GM15510 (cell line): Measurements from ENCODE around the gene BRPF3.

Source experiments
- POLR2A ChIP-seq: IDR thresholded peaks from 3 replicates; pipeline ENCODE4 v1.6.1; 2011; ENCODE audit warnings: borderline replicate concordance; ENCODE audit not compliant: insufficient read length; ENCODE audit errors: extremely low read depth

The BRPF3 gene

DNA sequence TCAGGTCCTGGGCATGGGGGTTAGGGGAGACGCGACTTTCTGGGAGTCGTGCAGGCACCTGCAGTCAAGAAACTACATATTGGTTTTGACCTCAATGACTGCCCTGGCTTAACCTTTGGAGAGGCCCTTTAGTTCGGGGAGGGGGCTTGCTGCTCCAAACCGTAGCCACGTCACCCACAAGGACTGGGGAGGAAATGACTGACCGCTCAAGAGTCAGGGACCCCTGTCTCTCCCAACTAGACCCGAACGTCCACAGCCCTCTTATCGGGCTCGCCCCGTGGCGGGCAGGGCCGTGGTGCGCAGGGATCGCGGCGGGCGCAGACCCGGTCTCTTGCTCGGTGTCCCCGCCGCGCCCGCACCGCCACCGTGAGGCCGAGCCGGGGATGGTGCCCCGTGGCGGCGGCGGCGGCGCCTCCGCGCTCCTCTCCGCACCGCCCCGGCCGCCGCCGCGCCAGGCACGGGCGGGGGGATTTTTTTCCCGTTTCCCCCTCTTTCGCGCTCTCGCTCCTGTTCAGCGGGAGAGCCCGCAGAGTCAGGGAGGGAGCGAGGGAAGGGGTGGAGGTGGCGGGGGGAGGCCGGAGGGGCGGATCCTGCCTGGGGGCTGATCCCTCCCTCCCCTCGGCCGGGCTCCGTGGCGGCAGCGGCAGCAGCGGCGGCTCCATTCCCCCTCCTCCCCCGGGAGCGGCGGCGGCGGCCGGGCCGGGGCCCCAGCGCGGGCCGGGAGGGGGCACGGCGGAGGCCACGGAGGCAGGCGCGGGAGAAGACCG lies at the start of gene BRPF3:
Gene BRPF3 (plus strand): TSS at position 632 of the 767 bp plus-strand sequence. CDS start 3,579 bp downstream, outside the sequence.
- TF ChIP-seq POLR2A: peak; percentile 21

DNA sequence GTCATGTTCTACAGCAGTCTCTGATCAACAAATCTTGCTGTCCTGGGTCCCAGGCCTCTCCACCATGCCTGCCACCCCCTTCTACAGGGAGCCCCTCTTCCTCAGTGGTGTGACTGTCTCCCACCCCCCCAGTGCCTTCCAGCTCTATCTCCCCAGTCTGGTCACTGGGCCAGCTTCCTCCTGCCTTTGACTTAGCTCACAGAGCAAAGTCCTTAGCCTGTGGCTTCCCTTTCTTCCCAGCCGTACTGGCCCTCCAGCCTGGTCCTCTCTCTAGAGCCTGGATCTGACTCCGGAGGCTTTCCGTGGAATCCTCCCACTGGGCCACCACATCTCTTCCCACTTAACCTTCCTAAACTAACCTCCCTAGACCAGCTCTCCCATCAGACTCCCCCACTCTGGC lies 49.2 kb upstream of the BRPF3 start:
- no peak for TF ChIP-seq POLR2A

DNA sequence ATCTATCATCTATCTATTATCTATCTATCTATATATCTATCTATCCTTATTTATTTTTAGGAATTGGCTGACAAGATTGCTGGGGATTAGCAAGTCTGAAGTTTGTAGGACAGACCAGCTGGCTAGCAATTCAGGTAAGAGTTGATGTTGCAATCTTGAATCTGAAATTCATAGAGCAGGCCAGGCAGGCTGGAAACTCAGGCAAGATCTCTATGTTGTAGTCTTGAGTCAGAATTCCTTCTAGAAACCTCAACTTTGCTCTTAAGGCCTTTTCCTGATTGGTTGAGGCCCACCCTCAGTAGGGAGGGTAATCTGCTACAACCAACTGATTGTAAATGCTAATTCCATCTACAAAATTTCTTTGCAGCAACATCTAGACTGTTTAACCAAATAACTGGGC lies 47.1 kb upstream of the BRPF3 start:
- TF ChIP-seq POLR2A: no peak

DNA sequence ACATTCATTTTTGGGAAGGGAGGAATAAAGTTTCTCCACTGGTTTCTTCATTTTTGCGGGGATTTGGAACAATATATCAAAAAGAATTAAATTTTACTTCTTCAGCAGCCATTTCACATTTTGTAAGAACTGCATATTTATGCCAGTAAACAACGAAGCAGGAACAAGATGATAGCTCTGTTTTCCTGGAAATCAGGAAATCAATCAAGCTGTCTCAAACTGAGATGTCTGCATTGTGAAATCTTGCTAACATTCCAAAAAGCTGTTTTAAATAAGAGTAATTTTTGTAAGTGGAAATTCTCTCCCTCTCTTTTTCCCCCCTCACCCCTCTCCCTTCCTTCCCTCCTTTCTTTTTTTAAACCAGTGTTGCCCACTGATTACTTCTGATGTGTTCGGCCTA lies 46.3 kb upstream of the BRPF3 start:
- TF ChIP-seq POLR2A: no peak

DNA sequence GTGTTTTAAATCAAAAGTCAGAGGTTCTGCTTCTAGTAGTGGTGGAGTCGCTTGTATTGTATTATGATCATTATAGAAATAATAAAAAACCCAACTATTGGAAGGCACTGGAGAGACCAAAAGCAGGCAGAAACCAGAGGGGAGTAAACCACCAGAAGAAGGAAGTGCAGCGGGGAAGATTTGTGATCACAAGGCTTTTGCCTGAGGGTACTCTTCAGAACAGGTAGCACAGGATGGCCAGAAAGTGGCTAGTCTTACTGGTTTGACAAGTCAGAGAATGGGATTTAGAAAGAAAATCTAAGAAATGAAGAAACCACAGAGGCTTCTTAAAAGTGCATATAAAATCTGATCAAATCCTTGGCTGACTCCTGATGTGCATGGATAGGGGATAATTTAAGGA lies 42.3 kb upstream of the BRPF3 start:
- no peak for TF ChIP-seq POLR2A

DNA sequence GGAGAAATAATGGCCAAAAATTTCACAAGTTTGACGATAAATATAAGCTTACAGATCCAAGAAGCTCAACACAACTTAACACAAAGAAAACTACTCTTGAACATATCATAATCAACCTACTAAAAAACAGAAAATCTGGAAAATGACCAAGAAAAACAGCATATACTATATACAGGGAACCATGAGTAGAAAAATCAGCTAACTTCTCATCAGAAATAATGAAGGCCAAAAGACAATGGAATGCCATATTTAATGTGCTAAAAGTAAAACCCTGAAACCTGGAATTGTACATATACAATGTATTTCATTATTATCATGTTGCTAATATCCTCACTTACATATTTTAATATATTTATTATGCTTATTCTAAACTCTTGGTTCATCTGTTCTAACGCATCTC lies 40.9 kb upstream of the BRPF3 start:
- no peak for TF ChIP-seq POLR2A

DNA sequence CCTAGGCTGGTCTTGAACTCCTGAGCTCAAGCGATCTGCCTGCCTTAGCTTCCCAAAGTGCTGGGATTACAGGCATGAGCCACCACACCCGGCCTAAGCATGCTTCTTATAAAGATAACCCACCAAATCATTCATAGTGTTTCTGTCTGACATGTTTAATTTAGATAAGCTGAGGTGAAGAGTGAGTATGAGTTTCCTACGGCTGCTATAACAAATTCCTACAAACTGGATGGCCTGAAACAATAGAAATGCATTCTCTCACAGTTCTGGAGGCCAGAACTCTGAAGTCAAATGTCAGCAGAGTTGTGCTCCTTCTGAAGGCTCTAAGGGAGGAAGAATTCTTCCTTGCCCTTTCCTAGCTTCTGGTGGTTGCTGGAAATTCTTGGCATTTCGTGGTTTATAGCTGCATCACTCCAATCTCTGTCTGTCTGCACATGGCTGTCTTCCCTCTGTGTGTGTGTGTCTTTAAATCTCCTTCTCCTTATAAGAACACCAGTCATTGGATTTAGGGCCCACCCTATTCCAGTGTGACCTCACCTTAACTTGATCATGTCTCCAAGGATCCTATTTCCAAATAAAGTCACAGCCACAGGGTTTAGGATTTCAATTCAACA lies 36.3 kb upstream of the BRPF3 start:
- TF ChIP-seq POLR2A: no peak

DNA sequence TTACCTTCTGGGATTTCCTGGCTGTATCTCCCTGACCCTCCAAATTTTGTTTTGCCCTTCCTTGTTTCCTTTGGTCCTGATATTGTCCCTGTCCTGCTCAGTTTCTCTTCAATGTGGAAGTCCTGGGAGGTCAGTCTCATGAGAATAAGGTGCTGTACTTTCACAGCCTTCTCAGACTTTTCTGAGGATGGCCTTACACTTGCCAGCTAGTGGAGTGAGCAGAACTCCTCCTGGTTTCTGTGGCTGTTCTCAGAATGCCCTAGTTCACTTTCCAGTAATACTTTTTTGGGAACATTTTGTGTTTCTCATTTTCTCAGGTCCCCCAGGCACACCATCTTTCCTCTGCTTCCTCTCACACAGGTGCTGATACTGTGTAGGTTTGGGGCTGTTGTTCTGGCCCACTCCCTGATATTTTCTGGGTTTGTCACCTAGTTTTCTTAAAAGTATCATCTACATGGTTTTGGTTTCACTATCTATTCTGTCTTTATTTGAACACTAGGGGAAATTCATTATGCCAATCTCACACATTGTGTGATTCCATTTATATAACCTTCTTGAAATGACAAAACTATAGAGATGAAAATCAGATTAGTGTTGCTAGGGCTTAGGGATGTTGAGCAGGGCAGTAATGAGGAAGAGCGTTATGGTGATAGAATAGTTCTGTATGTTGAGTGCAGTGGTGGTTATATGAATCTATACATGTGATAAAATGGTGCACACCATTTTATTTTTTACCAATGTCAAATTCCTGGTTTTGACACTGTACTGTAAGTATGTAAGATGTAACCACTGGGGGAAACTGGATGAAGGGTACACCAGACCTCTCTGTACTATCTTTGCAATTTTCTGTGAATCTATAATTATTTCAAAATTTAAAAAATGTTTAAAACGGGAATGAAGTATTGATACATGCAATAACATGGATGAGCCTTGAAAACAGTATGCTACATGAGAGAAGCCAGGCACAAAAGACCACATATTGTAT lies 27.2 kb upstream of the BRPF3 start:
- TF ChIP-seq POLR2A: no peak

DNA sequence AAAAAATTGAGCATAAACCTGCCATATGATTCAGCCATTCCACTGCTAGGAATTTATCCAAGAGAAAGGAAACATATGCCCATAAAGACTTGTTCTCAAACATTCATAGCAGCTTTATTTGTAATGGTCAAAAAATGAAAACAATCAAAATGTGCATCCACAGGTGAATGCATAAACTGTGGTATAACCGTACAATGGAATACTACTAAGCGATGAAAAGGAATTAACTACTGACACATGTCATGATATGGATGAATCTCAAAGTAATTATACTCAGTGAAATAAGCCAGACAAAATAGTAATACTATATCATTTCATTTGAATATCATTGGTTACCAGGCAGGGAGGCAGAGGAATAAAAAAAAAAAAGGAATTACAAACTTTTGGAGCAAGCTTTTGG lies 25.8 kb upstream of the BRPF3 start:
- TF ChIP-seq POLR2A: no peak

DNA sequence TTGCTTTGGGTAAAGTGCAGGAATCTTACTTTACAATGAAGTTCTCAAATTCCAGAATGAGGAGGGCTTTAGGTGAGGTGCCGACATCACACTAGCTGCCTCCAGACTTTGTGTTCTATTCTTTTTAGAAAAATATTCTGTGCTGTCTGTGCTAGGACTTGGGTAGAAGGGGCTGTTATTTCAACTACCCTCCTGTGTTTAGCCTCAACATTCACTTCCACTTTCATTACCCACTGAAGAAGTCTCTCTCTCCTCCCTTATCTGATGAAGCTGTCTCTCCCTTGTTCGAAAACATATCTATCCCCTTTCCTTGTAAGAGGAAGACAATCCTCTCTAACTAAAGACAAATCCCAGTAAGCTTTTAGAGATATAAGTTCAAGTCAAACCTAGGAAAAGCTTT lies 25.0 kb upstream of the BRPF3 start:
- no peak for TF ChIP-seq POLR2A

DNA sequence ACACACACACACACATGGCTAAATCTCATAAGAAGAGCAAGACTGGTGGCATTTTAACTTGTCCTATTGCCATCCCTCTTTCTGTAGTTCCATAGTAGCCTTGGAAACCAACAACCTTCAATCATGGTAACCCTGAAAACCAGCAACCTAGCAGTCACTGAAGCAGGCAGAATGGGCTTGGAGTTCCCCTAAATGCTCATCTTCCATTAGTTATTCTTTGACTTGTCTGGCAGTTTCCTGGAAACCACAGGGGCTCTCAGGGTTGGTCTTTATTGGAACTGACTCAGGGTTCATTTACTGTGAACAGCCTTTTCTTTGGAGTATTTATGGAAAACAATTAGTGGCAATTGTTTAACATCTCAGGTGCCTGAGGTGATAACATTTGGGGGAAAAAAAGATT lies 19.4 kb upstream of the BRPF3 start:
- no peak for TF ChIP-seq POLR2A

DNA sequence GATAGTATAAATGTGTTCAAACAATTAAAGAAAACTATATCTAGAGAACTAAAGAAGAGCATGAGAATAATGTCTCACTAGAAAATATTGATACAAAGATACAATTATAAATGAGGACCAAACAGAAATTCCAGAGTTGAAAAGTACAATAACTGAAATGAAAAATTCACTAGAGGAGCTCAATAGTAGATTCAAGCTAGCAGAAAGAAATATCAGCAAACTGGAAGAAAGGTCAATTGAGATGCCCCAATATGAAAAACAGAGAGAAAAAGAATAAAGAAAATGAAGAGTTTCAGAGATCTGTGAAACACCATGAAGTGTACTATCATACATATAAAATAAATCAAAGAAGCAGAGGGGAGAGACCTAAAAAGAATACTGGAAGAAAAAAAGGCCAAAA lies 18.0 kb upstream of the BRPF3 start:
- no peak for TF ChIP-seq POLR2A

DNA sequence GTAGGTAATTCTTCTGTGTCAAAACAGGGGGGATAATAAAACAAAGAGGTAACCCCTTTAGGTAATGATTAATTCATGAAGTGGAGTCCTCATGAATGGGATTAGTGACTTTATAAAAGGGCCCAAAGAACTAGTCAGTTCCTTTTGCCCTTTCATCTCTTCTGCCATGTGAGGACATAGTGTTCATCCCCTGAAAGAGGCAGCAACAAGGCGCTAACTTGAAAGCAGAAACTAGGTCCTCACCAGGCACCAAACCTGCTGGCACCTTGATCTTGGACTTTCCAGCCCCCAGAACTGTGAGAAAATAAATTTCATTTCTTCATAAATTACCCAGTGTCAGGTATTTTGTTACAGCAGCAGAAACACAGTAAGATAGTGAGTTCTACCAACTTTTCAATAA lies 16.4 kb upstream of the BRPF3 start:
- TF ChIP-seq POLR2A: no peak

DNA sequence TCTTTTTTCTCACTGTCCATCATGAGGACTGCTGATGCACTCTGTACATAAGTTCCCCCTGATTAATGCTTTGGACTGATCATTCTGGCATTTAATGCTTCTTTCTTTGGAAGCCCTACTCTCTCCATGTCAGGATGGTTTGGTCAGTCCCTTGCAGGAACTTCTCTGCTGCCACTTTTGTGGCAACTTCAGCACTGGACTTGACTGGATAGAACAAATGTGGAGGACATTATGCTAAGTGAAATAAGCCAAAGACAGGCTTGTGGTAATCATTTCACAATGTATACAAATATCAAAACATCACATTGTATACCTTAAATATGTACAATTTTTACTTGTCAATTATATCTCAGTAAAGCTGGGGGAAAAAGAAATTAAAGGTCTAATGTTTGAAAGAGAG lies 12.2 kb upstream of the BRPF3 start:
- no peak for TF ChIP-seq POLR2A

DNA sequence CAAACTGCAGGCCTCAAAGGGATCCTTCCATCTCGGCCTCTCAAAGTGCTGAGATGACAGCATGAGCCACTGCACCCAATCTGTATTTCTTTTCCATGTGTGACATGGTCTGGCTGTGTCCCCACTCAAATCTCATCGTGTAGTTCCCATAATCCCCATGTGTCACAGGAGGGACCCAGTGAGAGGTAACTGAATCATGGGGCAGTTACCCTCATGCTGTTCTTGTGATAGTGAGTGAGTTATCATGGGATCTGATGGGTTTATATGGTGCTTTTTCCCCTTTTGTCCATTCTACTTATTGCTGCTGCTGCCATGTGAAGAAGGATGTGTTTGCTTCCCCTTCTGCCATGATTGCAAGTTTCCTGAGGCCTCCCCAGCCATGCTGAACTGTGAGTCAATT lies 10.3 kb upstream of the BRPF3 start:
- no peak for TF ChIP-seq POLR2A
